Keratinocyte (primary cell): ENCODE results near the gene RPH3AL. TPM values are rescaled to one million over a fixed set of nuclear protein-coding genes. Genes with fewer than 3 reads are reported as not detected.

Experiments
- DNase-seq: peaks from one replicate; pipeline ENCODE4 v3.0.0-alpha.2; 2011; ENCODE audit warnings: low read depth, missing footprints, low spot score
- FAIRE-seq: peaks from 2 replicates; lab custom pipeline; 2011; peaks lifted over from hg19 to GRCh38; lab: Jason Lieb, UNC
- H2AFZ ChIP-seq: 2 replicates; pipeline ENCODE4 v1.6.0; 2012; ENCODE audit warnings: low read length, control low read depth, inconsistent platforms; ENCODE audit not compliant: control insufficient read depth
- H3K27ac ChIP-seq: 2 replicates; pipeline ENCODE4 v1.5.1; 2011; ENCODE audit warnings: low read length; ENCODE audit not compliant: control insufficient read depth, insufficient read depth
- H3K27me3 ChIP-seq: 3 replicates; pipeline ENCODE4 v1.6.0; 2011; ENCODE audit warnings: low read length; ENCODE audit not compliant: control insufficient read depth, insufficient read depth; ENCODE audit errors: extremely low read depth
- H3K36me3 ChIP-seq, 2 experiments: 2 replicates in 1 of 2; 3 replicates in 1 of 2; pipeline ENCODE4 v1.5.1; 2011; ENCODE audit warnings: low read length in 2 of 2, mild to moderate bottlenecking in 1 of 2; ENCODE audit not compliant: control insufficient read depth in 2 of 2, insufficient read depth in 2 of 2; ENCODE audit errors: extremely low read depth in 1 of 2
- H3K4me1 ChIP-seq: 3 replicates; pipeline ENCODE4 v1.5.1; 2011; ENCODE audit warnings: low read length; ENCODE audit not compliant: control insufficient read depth, insufficient read depth; ENCODE audit errors: extremely low read depth
- H3K4me2 ChIP-seq: 3 replicates; pipeline ENCODE4 v1.6.0; 2011; ENCODE audit warnings: low read depth, low read length; ENCODE audit not compliant: control insufficient read depth, insufficient read depth; ENCODE audit errors: extremely low read depth
- H3K4me3 ChIP-seq, 3 experiments: fragments of 200-600 bp in 1 of 3; sonication (generic) in 1 of 3; 2 replicates in 2 of 3; 3 replicates in 1 of 3; pipeline ENCODE4 v1.5.1; 2011 to 2016; ENCODE audit warnings: low read length in 3 of 3, mild to moderate bottlenecking in 3 of 3, control low read depth in 2 of 3, inconsistent platforms in 1 of 3, low read depth in 1 of 3, mixed read lengths in 1 of 3, mixed run types in 1 of 3, moderate library complexity in 1 of 3; ENCODE audit not compliant: control insufficient read depth in 2 of 3, insufficient read depth in 2 of 3; ENCODE audit errors: extremely low read depth in 1 of 3
- H3K79me2 ChIP-seq: 2 replicates; pipeline ENCODE4 v1.6.0; 2012; ENCODE audit warnings: low read length; ENCODE audit not compliant: control insufficient read depth, insufficient read depth
- H3K9ac ChIP-seq: 3 replicates; pipeline ENCODE4 v1.6.0; 2011; ENCODE audit warnings: low read length; ENCODE audit not compliant: control insufficient read depth, insufficient read depth; ENCODE audit errors: extremely low read depth
- H3K9me1 ChIP-seq: 3 replicates; pipeline ENCODE4 v1.6.0; 2011; ENCODE audit warnings: low read length; ENCODE audit not compliant: control insufficient read depth, insufficient read depth; ENCODE audit errors: extremely low read depth
- H3K9me3 ChIP-seq: 2 replicates; pipeline ENCODE4 v1.5.1; 2012; ENCODE audit warnings: low read depth, low read length; ENCODE audit not compliant: control insufficient read depth
- H4K20me1 ChIP-seq: 3 replicates; pipeline ENCODE4 v1.6.0; 2011; ENCODE audit warnings: low read length; ENCODE audit not compliant: control insufficient read depth, insufficient read depth; ENCODE audit errors: extremely low read depth
- EZH2 ChIP-seq: IDR thresholded peaks from one replicate; pipeline ENCODE4 v1.6.1; 2012; ENCODE audit warnings: inconsistent platforms, mild to moderate bottlenecking, low read length, moderate library complexity
- dilution Hi-C: fragments of 300-500 bp; cut with MboI; formaldehyde crosslinking; loops from one replicate; pipeline ENCODE4 v1.7.0; 2020; ENCODE audit warnings: low sequenced_read_pairs; ENCODE audit not compliant: extremely low pct_ligation_motif_present
- polyA plus RNA-seq, 5 experiments: library from polyadenylated mRNA; depleted of rRNA in 3 of 5; stranded (reverse) in 3 of 5; stranded (forward) in 1 of 5; unstranded in 1 of 5; fragments of >200 nt; gene quantifications; 1 replicate in 1 of 5; 2 replicates in 3 of 5; 3 replicates in 1 of 5; pipeline versions ENCODE4 v1.2.1 to v1.2.3, GENCODE V29; 2011 to 2012; ENCODE audit warnings: missing spikeins in 2 of 5, low read depth in 1 of 5, low replicate concordance in 1 of 5
- TF ChIP-seq, protein P1 (sequence below), 3 experiments: IDR thresholded peaks in 1 of 3; conservative IDR thresholded peaks in 1 of 3; optimal IDR thresholded peaks in 1 of 3; 2 replicates in 2 of 3; 3 replicates in 1 of 3; pipeline versions ENCODE3 to v1.5.1; 2011; ENCODE audit warnings: low read length in 3 of 3, mild to moderate bottlenecking in 3 of 3, moderate library complexity in 2 of 3, control low read depth in 1 of 3, inconsistent platforms in 1 of 3; ENCODE audit not compliant: insufficient read depth in 2 of 3; ENCODE audit errors: extremely low read depth in 1 of 3

RPH3AL gene
- polyA plus RNA-seq, 1 donor (not counting 4 experiments of a cell fraction or from before 2014, with no cell fraction given) = 0.31 TPM

DNA sequence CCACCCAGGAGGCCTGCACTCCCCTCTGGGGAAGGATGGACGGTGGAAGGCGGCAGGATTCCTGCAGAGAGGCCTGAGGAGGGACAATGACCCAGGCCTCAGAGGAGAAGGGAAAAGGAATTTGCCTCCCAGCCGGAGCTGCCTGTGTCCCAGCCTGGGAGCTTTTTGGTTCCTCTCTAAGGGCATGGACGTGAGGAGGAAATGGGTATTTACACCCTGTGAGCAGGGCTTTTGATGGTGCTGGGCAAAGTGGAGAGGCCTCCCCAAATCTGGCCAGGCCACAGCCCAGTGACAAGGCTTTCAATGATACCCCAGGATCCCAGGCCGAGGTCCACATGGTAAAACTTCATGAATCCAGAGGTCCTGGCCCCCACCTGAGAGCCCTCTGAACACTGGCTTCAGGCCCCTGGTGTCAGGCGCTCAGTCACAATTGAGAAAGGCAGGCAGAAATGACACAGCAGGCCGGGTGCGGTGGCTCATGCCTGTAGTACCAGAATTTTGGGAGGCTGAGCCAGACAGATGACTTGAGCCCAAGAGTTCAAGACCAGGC, 115.1 kb downstream of the RPH3AL start:
- no peaks in the 10 kb centered on the region for H3K9me1 ChIP-seq
- H3K4me2 ChIP-seq = no peak overlapping the region
- H3K9ac ChIP-seq = no peak overlapping the region
- H4K20me1 ChIP-seq = no peaks in the 10 kb centered on the region
- H3K4me1 ChIP-seq = no peaks in the 10 kb centered on the region
- dilution Hi-C loops = no loop called here
- no peak overlapping the region for H3K27ac ChIP-seq
- FAIRE-seq = no peak
- H3K4me3 ChIP-seq = no peak overlapping the region
- no peaks in the 10 kb centered on the region for H3K79me2 ChIP-seq
- H3K27me3 ChIP-seq = no peaks in the 10 kb centered on the region
- no peaks in the 10 kb centered on the region for H3K36me3 ChIP-seq
- no peak overlapping the region for H2AFZ ChIP-seq
- no peak for DNase-seq
- no peak for TF ChIP-seq EZH2
- TF ChIP-seq, protein P1, sequence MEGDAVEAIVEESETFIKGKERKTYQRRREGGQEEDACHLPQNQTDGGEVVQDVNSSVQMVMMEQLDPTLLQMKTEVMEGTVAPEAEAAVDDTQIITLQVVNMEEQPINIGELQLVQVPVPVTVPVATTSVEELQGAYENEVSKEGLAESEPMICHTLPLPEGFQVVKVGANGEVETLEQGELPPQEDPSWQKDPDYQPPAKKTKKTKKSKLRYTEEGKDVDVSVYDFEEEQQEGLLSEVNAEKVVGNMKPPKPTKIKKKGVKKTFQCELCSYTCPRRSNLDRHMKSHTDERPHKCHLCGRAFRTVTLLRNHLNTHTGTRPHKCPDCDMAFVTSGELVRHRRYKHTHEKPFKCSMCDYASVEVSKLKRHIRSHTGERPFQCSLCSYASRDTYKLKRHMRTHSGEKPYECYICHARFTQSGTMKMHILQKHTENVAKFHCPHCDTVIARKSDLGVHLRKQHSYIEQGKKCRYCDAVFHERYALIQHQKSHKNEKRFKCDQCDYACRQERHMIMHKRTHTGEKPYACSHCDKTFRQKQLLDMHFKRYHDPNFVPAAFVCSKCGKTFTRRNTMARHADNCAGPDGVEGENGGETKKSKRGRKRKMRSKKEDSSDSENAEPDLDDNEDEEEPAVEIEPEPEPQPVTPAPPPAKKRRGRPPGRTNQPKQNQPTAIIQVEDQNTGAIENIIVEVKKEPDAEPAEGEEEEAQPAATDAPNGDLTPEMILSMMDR (optimal IDR thresholded peaks at IDR 0.05 in 1 of 3, IDR thresholded peaks at IDR 0.05 in 1 of 3, conservative IDR thresholded peaks at IDR 0.05 in 1 of 3; ENCODE audit: extremely low read depth in 1 of 3, insufficient read depth in 2 of 3, low read length in 3 of 3) = no peak
- H3K9me3 ChIP-seq = no peaks in the 10 kb centered on the region

DNA sequence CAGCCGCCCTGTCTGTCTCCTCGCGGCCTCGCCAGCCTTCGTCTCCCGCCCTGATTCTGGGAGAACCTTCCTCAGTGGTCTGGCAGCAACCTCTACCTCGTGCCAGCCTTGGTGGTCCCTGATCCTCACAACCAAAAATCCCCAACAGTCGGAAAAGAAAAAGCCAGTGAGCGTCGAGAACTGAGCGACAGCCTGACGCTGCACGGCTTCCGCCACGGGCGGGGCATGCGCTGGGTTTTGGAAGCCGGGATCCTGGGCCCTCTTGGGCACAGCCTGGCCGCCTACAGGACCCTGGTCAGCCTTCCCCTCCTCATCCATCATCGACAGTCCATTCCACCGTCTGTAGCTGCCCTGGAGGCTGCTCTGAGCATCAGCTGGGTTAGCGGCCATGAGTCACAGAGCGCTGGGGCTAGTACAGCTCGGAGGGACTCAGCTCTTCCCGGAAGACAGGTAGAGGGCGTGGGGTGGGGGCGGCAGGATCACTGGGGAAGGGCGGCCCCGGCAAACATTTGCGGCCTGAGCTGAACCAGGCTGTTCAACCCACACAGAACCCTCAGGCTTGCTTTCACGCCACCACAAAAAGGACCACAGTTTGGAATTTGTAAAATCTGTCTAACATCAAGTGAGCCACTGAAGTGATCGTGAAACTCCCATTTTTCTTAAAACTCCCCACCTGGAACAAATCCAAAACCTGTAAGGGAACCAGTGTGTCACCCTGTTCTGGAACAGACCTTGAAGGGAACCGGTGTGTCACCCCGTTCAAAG, 115.8 kb downstream of the RPH3AL start:
- no peaks in the 10 kb centered on the region for H3K36me3 ChIP-seq
- no peak for FAIRE-seq
- H3K27ac ChIP-seq = no peak overlapping the region

More for the DNA sequence above, 115.8 kb downstream of the RPH3AL start:
- Histone ChIP-seq H3K79me2 (no peaks in the 10 kb centered on the region), H3K9me1 (no peaks in the 10 kb centered on the region), H3K9me3 (no peaks in the 10 kb centered on the region), H4K20me1 (no peaks in the 10 kb centered on the region), H3K4me2 (no peak overlapping the region), H3K9ac (no peak overlapping the region), H3K4me1 (no peaks in the 10 kb centered on the region), H3K27me3 (no peaks in the 10 kb centered on the region), H2AFZ (no peak overlapping the region), H3K4me3 (no peak overlapping the region)
- no peak for DNase-seq
- dilution Hi-C loops = no loop called here
- no peak for TF ChIP-seq EZH2
- TF ChIP-seq, protein P1 (optimal IDR thresholded peaks at IDR 0.05 in 1 of 3, IDR thresholded peaks at IDR 0.05 in 1 of 3, conservative IDR thresholded peaks at IDR 0.05 in 1 of 3; ENCODE audit: extremely low read depth in 1 of 3, insufficient read depth in 2 of 3, low read length in 3 of 3) = no peak
